GM19324 (cell line): ENCODE measurements around the gene SPSB4.
"Not testable (repeated sequence)": the region's sequence is repeated elsewhere in the genome, so short reads cannot be mapped to it uniquely, and the experiment has no call there.

ENCODE experiments used
- ATAC-seq: cut with Tn5 transposase; IDR thresholded peaks from one replicate; pipeline ENCODE4 v1.9.1; 2021; ENCODE audit warnings: mild to moderate bottlenecking, moderate library complexity; ENCODE audit not compliant: unreplicated experiment, low FRiP score

SPSB4 gene

GRCh38 chr3:141093971-141094684, 43.0 kb downstream of the SPSB4 start:
- ATAC-seq = no peak

DNA sequence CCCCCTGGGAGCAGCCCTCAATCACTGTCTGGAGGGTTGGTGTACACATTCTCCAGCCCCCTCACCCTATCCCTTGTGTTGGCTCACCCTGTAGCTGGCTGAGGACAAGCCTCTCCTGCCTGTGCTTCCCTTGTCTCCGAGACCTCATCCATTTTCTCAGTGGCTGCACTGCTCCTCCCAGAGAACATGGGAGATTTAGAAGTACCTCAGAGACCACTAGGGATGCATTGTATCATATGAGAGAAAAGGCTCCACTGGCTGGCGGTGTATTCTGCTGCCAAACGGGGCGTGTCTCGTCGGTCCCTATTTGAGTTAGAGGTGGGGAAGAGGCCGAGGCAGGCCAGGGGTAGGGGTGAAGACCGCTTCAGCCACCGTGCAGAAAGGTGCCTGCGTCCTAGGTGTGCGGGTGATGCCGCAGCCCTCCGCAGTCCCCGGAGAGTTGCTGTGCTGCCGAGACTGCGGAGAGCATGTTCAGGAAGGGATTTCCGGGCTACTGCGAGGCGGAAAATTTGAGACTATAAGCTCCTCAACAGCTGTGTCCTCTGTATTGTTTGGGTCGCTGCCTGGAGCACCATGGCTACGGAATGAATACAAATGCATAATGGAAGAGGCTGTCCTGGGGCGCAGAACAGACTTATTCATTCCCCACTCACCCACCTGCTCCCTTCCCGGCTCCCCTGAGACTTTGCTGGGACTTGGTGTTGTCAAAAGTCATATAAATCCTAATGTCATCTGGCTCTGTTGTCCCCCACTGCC, 43.8 kb downstream of the SPSB4 start:
- no peak for ATAC-seq

DNA sequence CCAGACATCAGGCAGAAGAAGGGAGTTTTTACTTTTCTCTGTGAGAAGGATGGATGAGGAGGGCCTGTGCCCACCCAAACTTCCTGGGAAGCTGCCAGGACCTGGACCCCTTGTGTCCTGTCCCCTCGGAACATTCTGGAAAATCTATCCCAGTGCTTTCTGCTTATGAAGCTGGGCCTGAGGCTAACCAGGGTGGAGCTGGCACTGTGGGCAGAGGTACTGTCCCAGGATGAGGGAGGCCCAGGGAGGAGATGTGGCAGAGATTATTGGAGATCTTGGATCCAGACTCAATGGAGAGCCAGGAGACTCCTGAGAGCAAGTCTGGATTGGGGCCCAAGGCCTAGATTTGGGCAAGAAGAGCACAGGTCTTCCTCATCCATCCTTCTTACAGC, 44.4 kb downstream of the SPSB4 start:
- ATAC-seq = no peak

- no peak for ATAC-seq
These were observed 45.0 kb downstream of the SPSB4 start for GRCh38 chr3:141096164-141096563.

DNA sequence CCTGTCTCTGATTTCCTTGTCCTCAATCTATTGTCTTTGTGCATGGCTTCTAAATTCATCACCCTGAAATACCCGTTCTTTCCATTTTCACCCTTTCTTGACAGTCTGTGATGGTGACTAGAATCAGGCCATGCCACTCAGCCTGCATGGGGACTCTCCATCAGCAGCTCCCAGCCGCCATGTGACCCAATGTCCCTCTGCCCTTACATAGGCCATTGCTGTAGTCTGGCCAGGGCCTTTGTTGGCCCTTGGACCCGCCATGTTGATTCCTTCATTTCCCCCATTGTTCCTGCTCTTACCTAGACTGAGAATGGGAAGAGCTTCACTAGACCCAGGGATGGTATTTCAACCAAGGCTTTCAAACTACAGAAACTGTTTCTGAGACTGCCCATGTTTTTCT, 45.8 kb downstream of the SPSB4 start:
- no peak for ATAC-seq

DNA sequence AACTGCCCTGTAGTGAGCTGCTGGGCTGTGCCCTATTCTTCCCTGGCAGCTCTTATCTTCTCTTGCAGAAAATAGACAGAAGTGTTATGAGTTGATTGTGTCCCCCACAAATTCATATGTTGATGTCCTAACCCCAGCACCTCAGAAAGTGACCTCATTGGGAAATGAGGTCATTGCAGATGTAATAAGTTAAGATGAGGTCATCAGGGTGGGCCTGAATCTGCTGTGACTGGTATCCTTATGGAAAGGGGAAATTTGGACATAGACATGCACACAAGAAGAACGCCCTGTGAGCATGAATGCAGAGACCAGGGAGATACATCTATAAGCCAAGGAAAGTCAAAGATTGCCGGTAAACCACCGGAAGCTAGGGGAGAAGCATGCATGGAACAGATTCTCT, 49.0 kb downstream of the SPSB4 start:
- ATAC-seq = no peak

GRCh38 chr3:141100531-141101320, 49.6 kb downstream of the SPSB4 start:
- ATAC-seq = no peak

GRCh38 chr3:141102372-141102771, 51.2 kb downstream of the SPSB4 start:
- no peak for ATAC-seq

DNA sequence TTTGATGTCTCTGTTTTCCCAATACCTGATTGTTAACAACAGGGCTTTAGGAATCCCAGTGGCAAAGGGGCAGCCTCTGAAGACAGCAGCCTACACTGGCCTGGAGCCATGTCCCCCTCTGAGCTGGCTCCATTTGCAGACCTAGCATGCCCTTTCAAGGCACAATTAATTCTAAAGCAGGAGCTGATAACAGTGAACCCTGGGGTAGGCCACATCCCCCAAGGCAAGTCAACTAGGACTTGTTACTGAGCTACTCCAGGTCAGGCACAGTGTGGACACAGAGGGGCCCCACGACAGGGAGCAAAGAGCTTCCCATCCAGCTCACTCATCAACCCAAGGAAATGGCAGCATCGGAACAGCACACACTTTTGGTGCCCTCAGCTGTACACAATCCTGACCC, 51.9 kb downstream of the SPSB4 start:
- ATAC-seq = no peak

- ATAC-seq = no peak
These were observed 52.4 kb downstream of the SPSB4 start for GRCh38 chr3:141103503-141103902.

GRCh38 chr3:141104151-141104821, 53.1 kb downstream of the SPSB4 start:
- no peak for ATAC-seq

DNA sequence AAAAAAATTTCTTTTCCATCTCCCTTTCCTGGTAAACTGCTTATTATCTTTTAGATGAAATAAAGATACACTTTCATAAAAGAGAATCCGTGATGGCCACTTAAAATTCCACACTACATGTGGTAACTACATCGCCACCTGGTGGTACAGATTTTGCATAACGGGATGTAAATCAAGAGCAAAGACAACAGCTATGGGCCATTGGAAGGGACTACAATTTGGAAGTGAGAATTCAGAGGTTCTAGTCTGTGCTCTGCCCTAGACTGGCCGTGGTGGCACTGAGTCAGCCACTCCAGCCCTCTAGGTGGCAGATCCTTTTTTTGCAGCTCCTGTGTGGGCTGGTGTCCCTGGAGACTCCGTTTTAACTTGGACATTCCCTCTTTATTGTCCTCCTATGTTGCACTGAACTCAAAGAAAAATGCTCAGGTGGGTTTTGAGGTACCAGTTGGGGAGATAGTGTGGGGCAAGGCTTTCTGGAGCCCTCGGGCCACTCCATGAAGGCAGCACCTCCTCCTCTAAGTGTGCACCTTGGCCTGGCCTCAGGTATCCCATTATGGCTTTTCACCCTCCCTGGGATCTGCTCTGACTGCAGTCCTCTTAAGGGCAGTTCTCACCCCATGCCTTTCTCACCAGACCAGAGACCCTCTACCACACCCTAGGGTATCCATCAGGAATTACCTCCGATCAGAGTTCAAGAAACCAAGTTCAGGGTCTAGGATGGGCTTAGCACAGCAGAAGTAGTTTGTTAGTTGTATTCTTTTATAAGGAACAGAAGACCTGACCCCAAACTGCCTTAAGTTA, 54.9 kb downstream of the SPSB4 start:
- ATAC-seq = no peak

GRCh38 chr3:141106842-141107241, 55.7 kb downstream of the SPSB4 start:
- ATAC-seq = no peak

GRCh38 chr3:141108039-141108438, 56.9 kb downstream of the SPSB4 start:
- no peak for ATAC-seq

DNA sequence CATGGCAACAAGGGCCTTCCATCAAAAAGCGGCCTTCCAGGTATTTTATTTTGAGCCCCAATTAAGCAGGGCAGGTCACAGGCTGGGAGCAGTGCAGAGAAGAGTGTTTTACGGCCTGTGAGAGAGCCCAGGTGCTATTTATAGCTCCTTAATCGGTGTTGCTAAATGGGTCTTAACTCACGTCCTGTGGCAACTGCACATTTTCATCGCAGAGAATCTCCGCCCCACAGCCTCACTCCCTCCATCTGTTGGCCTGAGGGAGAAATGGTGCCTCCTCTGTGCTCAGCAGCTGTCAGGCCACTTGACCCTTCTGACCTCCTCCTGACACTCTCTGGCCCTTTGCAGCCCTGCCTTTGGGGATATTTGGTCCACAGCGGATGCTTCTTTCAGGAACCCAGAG, 58.6 kb downstream of the SPSB4 start:
- no peak for ATAC-seq

- ATAC-seq = no peak
These were observed 59.2 kb downstream of the SPSB4 start for GRCh38 chr3:141110322-141110721.

DNA sequence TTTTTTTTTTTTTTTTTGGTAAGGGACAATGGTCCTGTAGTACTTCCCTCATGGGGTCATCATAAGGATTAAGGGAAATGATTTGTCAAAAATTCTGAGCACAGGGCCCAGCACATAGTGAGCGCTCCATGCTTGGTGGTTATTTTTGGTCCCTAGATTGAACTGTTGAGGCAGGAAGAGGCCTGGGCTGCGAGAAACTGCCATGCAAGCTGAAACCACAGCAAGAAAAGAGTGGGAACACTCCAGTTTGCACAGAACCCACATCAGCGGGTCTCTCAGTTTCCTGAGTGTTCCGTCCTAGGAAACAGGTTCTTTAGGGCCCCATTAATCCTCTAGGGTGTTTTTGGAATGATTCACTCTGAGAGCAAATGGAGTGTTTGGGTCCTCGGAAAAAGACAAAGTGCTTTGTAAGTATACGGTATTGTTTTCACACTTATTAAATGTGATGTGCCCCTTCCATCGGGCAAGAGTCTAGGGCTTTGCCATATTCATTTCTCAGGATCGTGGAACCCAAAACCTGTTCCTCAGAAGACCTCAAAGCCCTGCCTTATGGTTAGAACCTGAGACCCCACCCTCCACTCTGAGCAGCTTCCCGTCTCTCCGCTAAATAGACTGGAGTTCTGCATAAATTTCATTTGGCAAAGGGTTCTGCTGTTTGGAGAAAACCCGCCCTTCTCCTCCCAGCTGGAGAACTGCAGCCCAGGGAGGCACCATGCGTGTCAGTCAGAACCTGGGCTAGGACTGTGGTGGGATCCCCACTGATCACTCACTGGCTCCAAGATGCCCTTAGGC, 60.4 kb downstream of the SPSB4 start:
- ATAC-seq = no peak

- no peak for ATAC-seq
These were observed 61.6 kb downstream of the SPSB4 start for GRCh38 chr3:141112686-141113297.

DNA sequence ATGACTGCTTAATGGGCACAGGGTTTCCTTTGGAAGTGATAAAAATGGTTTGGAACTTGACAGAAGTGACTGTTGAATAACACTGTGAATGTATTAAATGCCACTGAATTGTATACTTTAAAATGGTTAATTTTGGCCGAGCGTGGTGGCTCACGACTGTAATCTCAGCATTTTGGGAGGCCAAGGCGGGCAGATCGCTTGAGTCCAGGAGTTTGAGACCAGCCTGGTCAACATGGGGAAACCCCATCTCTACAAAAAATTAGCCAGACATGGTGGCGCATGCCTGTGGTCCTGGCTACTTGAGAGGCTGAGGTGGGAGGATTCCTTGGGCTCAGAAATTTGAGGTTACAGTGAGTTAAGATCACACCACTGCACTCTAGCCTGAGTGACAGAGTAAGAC, 62.5 kb downstream of the SPSB4 start:
- not testable (repeated sequence) for ATAC-seq
